Neural progenitor cell (in vitro differentiated cells): Measurements from ENCODE around the gene GTPBP3.

Experiments used
- CTCF ChIP-seq: fragments of 200-600 bp; sonication (generic); IDR thresholded peaks from 2 replicates; pipeline ENCODE4 v1.5.1; 2017; ENCODE audit warnings: antibody characterized with exemption, mild to moderate bottlenecking
- EZH2phosphoT487 ChIP-seq: fragments of 200-600 bp; sonication (generic); IDR thresholded peaks from 2 replicates; pipeline ENCODE4 v1.6.1; 2017; ENCODE audit warnings: antibody characterized with exemption

GRCh38 chr19:17335575-17335974 is 1.8 kb upstream of the GTPBP3 start:
- TF ChIP-seq CTCF (no peak), EZH2phosphoT487 (no peak)
